HepG2 (cell line): ENCODE measurements around the gene MAOB. TPM values are rescaled to one million over a fixed set of nuclear protein-coding genes. Genes with fewer than 3 reads are reported as not detected.

Experiments
- ATAC-seq: fragments of 200-7000 bp; cut with Tn5 transposase; 3 replicates; pipeline ENCODE4 v1.9.1; 2020; ENCODE audit warnings: mild to moderate bottlenecking, moderate library complexity
- BruUV-seq: library from RNA; stranded (reverse); fragments of 400-500 nt; replicated peaks from 2 replicates; lab custom pipeline; 2021; lab: Mats Ljungman, UMichigan
- CTCF ChIA-PET: fragments of 300-600 bp; formaldehyde crosslinking; extraction: SDS; loops from one replicate; lab custom pipeline; 2021; ENCODE audit warnings: low total read pairs, inconsistent platforms, low intra/inter-chr PET ratio; lab: Yijun Ruan, JAX
- POLR2A ChIA-PET: fragments of 350-600 bp; sonication (Branson Sonifier 250); formaldehyde crosslinking; loops from one replicate; lab custom pipeline; 2020; ENCODE audit warnings: antibody characterized with exemption, inconsistent platforms; lab: Yijun Ruan, JAX
- DNase-seq: peaks from one replicate; pipeline ENCODE4 v3.0.0-alpha.2; 2015; ENCODE audit warnings: low spot score
- FAIRE-seq: peaks from 3 replicates; lab custom pipeline; 2011; peaks lifted over from hg19 to GRCh38; lab: Jason Lieb, UNC
- H2AFZ ChIP-seq: one replicate; pipeline ENCODE4 v1.6.1; 2011; ENCODE audit warnings: low read length, inconsistent platforms
- H3K27ac ChIP-seq: fragments of 300-600 bp; 3 replicates; pipeline ENCODE4 v1.8.0; 2011; ENCODE audit warnings: mixed run types, mild to moderate bottlenecking, mixed read lengths, low read length, inconsistent platforms; ENCODE audit not compliant: insufficient read depth; ENCODE audit errors: extremely low read length
- H3K27me3 ChIP-seq, 2 experiments: fragments of 200-600 bp in 1 of 2; 2 replicates in 1 of 2; 3 replicates in 1 of 2; pipeline versions ENCODE4 v1.6.0 to v1.8.0; 2011; ENCODE audit warnings: low read length in 2 of 2, mild to moderate bottlenecking in 2 of 2, moderate library complexity in 2 of 2, inconsistent platforms in 1 of 2; ENCODE audit not compliant: insufficient read depth in 2 of 2, control insufficient read depth in 1 of 2
- H3K36me3 ChIP-seq, 2 experiments: fragments of 200-600 bp in 1 of 2; replicated peaks in 1 of 2; 2 replicates in 1 of 2; 3 replicates in 1 of 2; pipeline versions ENCODE4 v1.5.1 to v1.8.0; 2011; ENCODE audit warnings: low read length in 2 of 2, inconsistent platforms in 1 of 2; ENCODE audit not compliant: insufficient read depth in 2 of 2, control insufficient read depth in 1 of 2
- H3K4me1 ChIP-seq: 2 replicates; pipeline ENCODE4 v1.5.1; 2012; ENCODE audit warnings: low read length, inconsistent platforms; ENCODE audit not compliant: insufficient read depth
- H3K4me2 ChIP-seq: 2 replicates; pipeline ENCODE4 v1.6.0; 2011; ENCODE audit warnings: low read depth, low read length, inconsistent platforms
- H3K4me3 ChIP-seq, 3 experiments: fragments of 200-600 bp in 1 of 3; sonication (generic), shearing (Covaris generic) in 1 of 3; replicated peaks in 1 of 3; 2 replicates each; pipeline ENCODE4 v1.5.1; 2011 to 2016; ENCODE audit warnings: low read length in 3 of 3, inconsistent platforms in 2 of 3, low read depth in 2 of 3, mild to moderate bottlenecking in 2 of 3, control low read depth in 1 of 3, mixed read lengths in 1 of 3; ENCODE audit not compliant: insufficient read depth in 1 of 3
- H3K79me2 ChIP-seq: one replicate; pipeline ENCODE4 v1.6.1; 2011; ENCODE audit warnings: low read length, inconsistent platforms; ENCODE audit not compliant: insufficient read depth
- H3K9ac ChIP-seq: 2 replicates; pipeline ENCODE4 v1.6.0; 2011; ENCODE audit warnings: mild to moderate bottlenecking, low read depth, low read length, inconsistent platforms; ENCODE audit not compliant: insufficient read depth
- H3K9me3 ChIP-seq: 2 replicates; pipeline ENCODE4 v1.5.1; 2012; ENCODE audit warnings: mild to moderate bottlenecking, low read length
- H4K20me1 ChIP-seq: 2 replicates; pipeline ENCODE4 v1.6.0; 2011; ENCODE audit warnings: inconsistent platforms, mild to moderate bottlenecking, low read length, moderate library complexity; ENCODE audit not compliant: insufficient read depth
- DNMT3B ChIP-seq: conservative IDR thresholded peaks from 2 replicates; pipeline ENCODE4 v1.6.1; 2016; ENCODE audit warnings: missing biosample characterization, control low read depth
- FOXJ3 ChIP-seq: sonication (generic); formaldehyde crosslinking; IDR thresholded peaks from 2 replicates; pipeline ENCODE4 v1.4.0; 2020; ENCODE audit warnings: missing genetic modification reagents, mild to moderate bottlenecking, borderline replicate concordance
- HNRNPL ChIP-seq: fragments of 200-400 bp; formaldehyde crosslinking; IDR thresholded peaks from 2 replicates; pipeline ENCODE4 v1.6.1; 2017; ENCODE audit warnings: mild to moderate bottlenecking, low read depth, low read length
- ZNF124 ChIP-seq: sonication (generic); formaldehyde crosslinking; IDR thresholded peaks from 2 replicates; pipeline ENCODE4 v1.4.0; 2020; ENCODE audit warnings: missing genetic modification reagents
- ZNF256 ChIP-seq: sonication (generic); formaldehyde crosslinking; conservative IDR thresholded peaks from 2 replicates; pipeline ENCODE4 v1.4.0; 2020; ENCODE audit warnings: missing genetic modification reagents
- ZNF530 ChIP-seq: sonication (generic); formaldehyde crosslinking; IDR thresholded peaks from 2 replicates; pipeline ENCODE4 v1.5.0; 2020; ENCODE audit warnings: low read depth, mild to moderate bottlenecking, missing genetic modification reagents
- WGBS: methylation state at CpG from one replicate; pipeline ENCODE4 v1.1.6; 2017; ENCODE audit warnings: low lambda C conversion rate; 5-methylcytosine and 5-hydroxymethylcytosine counted together
- in situ Hi-C: cut with HindIII; loops from 2 replicates; pipeline ENCODE4 v1.10.0; 2017; ENCODE audit warnings: low pct_unique_long_range_greater_than_20kb; ENCODE audit not compliant: extremely low pct_ligation_motif_present
- intact Hi-C: fragments of 100-400 bp; cut with micrococcal nuclease; formaldehyde crosslinking; loops from one replicate; pipeline ENCODE4 v1.10.0; 2022; ENCODE audit not compliant: unreplicated experiment
- polyA plus RNA-seq, 8 experiments: library from polyadenylated mRNA; depleted of rRNA in 3 of 8; stranded (reverse) in 7 of 8; unstranded in 1 of 8; fragments of >200 nt; fragmentation: Illumina TruSeq in 4 of 8; extraction: Trizol in 4 of 8; gene quantifications; 2 replicates each; pipeline versions ENCODE4 v1.2.1 to v1.2.3, GENCODE V29; 2011 to 2016; ENCODE audit warnings: low read depth in 4 of 8, missing spikeins in 1 of 8, mixed read lengths in 1 of 8; ENCODE audit not compliant: insufficient read depth in 1 of 8
- total RNA-seq, 5 experiments: library from RNA; depleted of rRNA; stranded (reverse); fragments of >200 nt; fragmentation: Illumina TruSeq; extraction: Trizol; gene quantifications; 2 replicates each; pipeline ENCODE4 v1.2.3, GENCODE V29; 2016; ENCODE audit warnings: low read depth in 1 of 5
- TF ChIP-seq, protein P1 (sequence below): sonication (generic); formaldehyde crosslinking; IDR thresholded peaks from 2 replicates; pipeline ENCODE4 v1.8.1; 2023; ENCODE audit warnings: mild to moderate bottlenecking, moderate library complexity, missing genetic modification reagents
- TF ChIP-seq, protein P2 (sequence below): IDR thresholded peaks from 2 replicates; pipeline ENCODE4 v1.6.1; 2016; ENCODE audit warnings: control low read depth
- TF ChIP-seq, protein P3 (sequence below): sonication (generic); formaldehyde crosslinking; IDR thresholded peaks from 2 replicates; pipeline ENCODE4 v1.5.0; 2020; ENCODE audit warnings: mild to moderate bottlenecking, missing genetic modification reagents

The MAOB gene
- total and polyA plus RNA-seq, 2 of the 13 experiments (the other 11 are each of a cell fraction or from before 2014, with no cell fraction given), result 11.0 to 19.0 TPM

GRCh38 chrX:43756076-43756475 is 126.2 kb downstream of the MAOB start (continued):
- TF ChIP-seq DNMT3B (CRISPR knock-in tag) (no peak), FOXJ3 (CRISPR knock-in tag) (no peak), HNRNPL (no peak), ZNF256 (CRISPR knock-in tag) (no peak)
- TF ChIP-seq, protein P1, sequence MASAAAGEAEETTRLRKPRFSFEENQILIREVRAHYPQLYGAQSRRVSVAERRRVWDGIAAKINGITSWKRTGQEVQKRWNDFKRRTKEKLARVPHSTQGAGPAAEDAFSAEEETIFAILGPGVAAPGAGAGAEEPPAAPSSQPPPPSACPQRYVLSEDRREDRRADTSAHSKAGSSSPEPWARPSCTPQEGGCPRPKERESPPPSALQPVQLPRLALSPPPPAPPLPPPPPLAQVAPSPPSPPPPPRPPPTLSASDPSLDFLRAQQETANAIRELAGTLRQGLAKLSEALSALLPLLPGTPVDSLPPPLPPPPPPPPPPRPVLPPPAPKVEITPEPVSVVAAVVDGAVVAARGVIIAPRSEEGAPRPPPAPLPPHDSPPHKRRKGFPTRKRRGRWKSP, result no peak
- TF ChIP-seq, protein P2, sequence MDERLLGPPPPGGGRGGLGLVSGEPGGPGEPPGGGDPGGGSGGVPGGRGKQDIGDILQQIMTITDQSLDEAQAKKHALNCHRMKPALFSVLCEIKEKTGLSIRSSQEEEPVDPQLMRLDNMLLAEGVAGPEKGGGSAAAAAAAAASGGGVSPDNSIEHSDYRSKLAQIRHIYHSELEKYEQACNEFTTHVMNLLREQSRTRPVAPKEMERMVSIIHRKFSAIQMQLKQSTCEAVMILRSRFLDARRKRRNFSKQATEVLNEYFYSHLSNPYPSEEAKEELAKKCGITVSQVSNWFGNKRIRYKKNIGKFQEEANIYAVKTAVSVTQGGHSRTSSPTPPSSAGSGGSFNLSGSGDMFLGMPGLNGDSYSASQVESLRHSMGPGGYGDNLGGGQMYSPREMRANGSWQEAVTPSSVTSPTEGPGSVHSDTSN (CRISPR knock-in tag), result no peak
- TF ChIP-seq, protein P3, sequence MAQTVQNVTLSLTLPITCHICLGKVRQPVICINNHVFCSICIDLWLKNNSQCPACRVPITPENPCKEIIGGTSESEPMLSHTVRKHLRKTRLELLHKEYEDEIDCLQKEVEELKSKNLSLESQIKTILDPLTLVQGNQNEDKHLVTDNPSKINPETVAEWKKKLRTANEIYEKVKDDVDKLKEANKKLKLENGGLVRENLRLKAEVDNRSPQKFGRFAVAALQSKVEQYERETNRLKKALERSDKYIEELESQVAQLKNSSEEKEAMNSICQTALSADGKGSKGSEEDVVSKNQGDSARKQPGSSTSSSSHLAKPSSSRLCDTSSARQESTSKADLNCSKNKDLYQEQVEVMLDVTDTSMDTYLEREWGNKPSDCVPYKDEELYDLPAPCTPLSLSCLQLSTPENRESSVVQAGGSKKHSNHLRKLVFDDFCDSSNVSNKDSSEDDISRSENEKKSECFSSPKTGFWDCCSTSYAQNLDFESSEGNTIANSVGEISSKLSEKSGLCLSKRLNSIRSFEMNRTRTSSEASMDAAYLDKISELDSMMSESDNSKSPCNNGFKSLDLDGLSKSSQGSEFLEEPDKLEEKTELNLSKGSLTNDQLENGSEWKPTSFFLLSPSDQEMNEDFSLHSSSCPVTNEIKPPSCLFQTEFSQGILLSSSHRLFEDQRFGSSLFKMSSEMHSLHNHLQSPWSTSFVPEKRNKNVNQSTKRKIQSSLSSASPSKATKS (CRISPR knock-in tag), result no peak

GRCh38 chrX:43753637-43754036 is 128.6 kb downstream of the MAOB start:
- no peak for TF ChIP-seq ZNF530
- TF ChIP-seq ZNF124, result no peak
- Histone ChIP-seq H3K4me3 (no peak overlapping the region), H3K36me3 (no peaks in the 10 kb centered on the region), H3K4me2 (no peak overlapping the region), H3K79me2 (no peaks in the 10 kb centered on the region), H3K27me3 (no peaks in the 10 kb centered on the region), H3K4me1 (0 out of 2 replicates have a peak, but pooled peaks cover 9% of the 10 kb centered on the region), H4K20me1 (no peaks in the 10 kb centered on the region), H2AFZ (no peak overlapping the region), H3K27ac (no peak overlapping the region), H3K9ac (no peak overlapping the region), H3K9me3 (no peaks in the 10 kb centered on the region)
- ATAC-seq (no peak), DNase-seq (no peak), FAIRE-seq (no peak)
- 29% methylated on average over 3 of the region's 3 CpGs for WGBS
- in situ Hi-C loops (loop anchor here (10.0 kb wide), 1 partner anchor 399 kb away; no protein-coding TSS in a partner anchor), intact Hi-C loops (loop anchor here (5.0 kb wide), 1 partner anchor 96 kb away; the partner anchor contains the start of gene MAOA)
- no TSS peak for BruUV-seq
- CTCF ChIA-PET, result no interaction called here
- POLR2A ChIA-PET, result no interaction called here
